Medulla oblongata (tissue), 1 donor: ENCODE measurements around the gene DNAJC10.
A peak's percentile ranks its signal among the peaks of the same experiment; 100 is the strongest.
"Not testable (repeated sequence)": the region's sequence is repeated elsewhere in the genome, so short reads cannot be mapped to it uniquely, and the experiment has no call there.

Source experiments
- DNase-seq: peaks from one replicate; pipeline ENCODE4 v3.0.0-alpha.2; 2015; ENCODE audit errors: extremely low spot score

Gene DNAJC10

DNA sequence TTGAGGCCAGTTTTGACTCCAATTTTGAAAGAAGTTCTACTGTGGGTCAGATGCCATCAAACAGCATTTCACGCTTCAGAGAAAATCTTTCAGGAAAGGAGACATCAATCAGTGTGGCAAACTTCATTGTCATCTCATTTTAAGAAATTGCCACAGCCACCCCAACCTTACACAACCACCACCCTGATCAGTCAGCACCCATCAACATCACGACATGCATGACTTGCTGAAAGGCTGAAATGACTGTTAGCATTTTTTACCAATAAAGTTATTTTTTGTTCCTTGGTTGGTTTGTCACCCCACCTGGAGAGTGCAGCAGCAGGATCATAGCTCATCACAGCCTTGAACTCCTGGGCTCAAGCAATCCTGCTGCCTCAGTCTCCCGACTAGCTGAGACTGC lies 10.4 kb downstream of the DNAJC10 start:
- no peak for DNase-seq

- DNase-seq: no peak
Observed at GRCh38 chr2:182728014-182728413, 12.0 kb downstream of the DNAJC10 start.

- no peak for DNase-seq
Observed at GRCh38 chr2:182729710-182730339, 13.8 kb downstream of the DNAJC10 start.

GRCh38 chr2:182730486-182730885 lies 14.4 kb downstream of the DNAJC10 start:
- no peak for DNase-seq

GRCh38 chr2:182732736-182733135 lies 16.7 kb downstream of the DNAJC10 start:
- DNase-seq: no peak

GRCh38 chr2:182733572-182733971 lies 17.5 kb downstream of the DNAJC10 start:
- DNase-seq: no peak

DNA sequence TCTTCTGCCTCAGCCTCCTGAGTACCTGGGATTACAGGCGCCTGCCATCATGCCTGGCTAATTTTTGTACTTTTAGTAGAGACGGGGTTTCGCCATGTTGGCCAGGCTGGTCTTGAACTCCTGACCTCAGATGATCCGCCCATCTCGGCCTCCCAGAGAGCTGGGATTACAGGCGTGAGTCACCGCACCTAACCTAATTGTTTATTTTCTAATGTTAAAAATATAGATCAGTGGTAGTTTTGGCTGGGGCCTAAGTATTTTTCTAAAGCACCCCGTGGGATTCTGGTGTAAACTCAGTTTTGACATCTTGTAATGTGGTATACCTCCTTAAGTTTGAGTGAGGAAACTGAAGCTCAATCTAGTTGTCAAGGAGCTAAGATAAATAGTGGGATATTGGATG lies 20.8 kb downstream of the DNAJC10 start:
- DNase-seq: not testable (repeated sequence)

GRCh38 chr2:182740701-182741100 lies 24.6 kb downstream of the DNAJC10 start:
- DNase-seq: no peak

- DNase-seq: no peak
Observed at GRCh38 chr2:182741620-182742019, 25.6 kb downstream of the DNAJC10 start.

- DNase-seq: no peak
Observed at GRCh38 chr2:182744490-182744889, 28.4 kb downstream of the DNAJC10 start.

DNA sequence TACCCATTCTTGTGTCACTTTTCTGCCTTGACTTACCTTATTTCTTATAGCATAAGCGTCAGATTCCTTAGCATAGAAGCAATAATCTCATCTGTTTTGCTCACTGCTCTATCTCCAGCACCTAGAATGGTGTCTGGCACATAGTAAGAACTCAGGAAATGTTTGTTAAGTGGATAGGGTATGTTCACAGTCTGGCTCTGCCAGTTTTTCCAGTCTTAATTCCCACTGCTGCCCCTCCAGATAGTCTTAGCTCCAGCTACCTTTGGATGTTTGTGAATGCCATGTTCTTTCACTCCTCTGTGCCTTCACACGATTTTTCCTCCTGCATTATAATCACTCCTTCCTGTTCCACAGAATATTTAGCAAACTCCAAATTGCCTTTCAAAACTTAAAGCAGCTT lies 29.0 kb downstream of the DNAJC10 start:
- DNase-seq: no peak

DNA sequence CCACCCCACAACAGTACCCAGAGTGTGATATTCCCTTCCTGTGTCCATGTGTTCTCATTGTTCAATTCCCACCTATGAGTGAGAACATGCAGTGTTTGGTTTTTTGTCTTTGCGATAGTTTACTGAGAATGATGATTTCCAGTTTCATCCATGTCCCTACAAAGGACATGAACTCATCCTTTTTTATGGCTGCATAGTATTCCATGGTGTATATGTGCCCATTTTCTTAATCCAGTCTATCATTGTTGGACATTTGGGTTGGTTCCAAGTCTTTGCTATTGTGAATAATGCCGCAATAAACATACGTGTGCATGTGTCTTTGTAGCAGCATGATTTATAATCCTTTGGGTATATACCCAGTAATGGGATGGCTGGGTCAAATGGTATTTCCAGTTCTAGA lies 29.8 kb downstream of the DNAJC10 start:
- not testable (repeated sequence) for DNase-seq

GRCh38 chr2:182754231-182754630 lies 38.2 kb downstream of the DNAJC10 start:
- DNase-seq: no peak

- no peak for DNase-seq
Observed at GRCh38 chr2:182758379-182758778, 42.3 kb downstream of the DNAJC10 start.

GRCh38 chr2:182761903-182762302 lies 45.8 kb downstream of the DNAJC10 start:
- peak; percentile 80 for DNase-seq

- peak; percentile 38 for DNase-seq
Observed at GRCh38 chr2:182763311-182763912, 47.4 kb downstream of the DNAJC10 start.

- DNase-seq: no peak
Observed at GRCh38 chr2:182766626-182767025, 50.6 kb downstream of the DNAJC10 start.

DNA sequence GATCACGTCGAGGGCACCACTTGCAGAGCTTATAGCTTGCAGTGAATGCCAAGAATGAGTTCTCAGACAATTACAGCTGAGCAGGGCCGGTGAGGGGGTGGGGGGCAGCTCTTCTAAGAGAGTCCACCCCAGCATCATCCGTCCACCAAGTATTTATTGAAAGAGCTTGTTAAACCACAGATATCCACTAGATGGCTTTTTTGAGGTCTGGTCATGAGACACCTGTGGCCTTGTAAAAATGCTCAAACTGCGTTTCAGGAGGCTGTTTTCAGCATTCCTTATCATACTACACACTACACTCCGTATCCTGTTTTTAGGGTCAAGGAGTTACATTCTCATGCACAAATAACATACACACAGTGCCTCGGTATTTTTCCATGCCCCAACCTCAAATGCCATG lies 51.5 kb downstream of the DNAJC10 start:
- peak; percentile 16 for DNase-seq

DNA sequence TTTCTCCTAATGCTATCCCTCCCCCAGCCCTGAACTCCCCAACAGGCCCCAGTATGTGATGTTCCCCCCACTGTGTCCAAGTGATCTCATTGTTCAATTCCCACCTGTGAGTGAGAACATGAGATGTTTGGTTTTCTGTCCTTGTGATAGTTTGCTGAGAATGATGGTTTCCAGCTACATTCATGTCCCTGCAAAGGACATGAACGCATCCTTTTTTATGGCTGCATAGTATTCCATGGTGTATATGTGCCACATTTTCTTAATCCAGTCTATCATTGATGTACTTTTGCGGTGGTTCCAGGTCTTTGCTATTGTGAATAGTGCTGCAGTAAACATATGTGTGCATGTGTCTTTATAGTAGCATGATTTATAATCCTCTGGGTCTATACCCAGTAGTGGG lies 52.9 kb downstream of the DNAJC10 start:
- not testable (repeated sequence) for DNase-seq

DNA sequence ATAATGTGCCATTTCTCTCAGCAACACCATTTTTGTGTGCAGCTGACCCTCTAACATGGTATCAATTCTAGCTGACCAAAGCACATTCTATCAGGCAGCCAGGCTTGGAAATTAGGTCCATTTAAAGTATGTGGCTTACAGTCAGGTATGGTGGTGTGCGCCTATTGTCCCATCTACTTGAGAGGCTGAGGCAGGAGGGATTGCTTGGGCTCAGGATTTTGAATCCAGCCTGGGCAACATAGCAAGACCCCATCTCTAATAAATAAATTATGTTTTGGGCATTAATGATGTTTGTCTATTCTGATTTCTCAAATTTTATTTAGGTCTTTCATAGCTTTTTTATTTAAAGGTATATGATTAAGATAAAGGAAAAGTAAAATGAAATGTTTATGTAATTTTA lies 63.3 kb downstream of the DNAJC10 start:
- no peak for DNase-seq

DNA sequence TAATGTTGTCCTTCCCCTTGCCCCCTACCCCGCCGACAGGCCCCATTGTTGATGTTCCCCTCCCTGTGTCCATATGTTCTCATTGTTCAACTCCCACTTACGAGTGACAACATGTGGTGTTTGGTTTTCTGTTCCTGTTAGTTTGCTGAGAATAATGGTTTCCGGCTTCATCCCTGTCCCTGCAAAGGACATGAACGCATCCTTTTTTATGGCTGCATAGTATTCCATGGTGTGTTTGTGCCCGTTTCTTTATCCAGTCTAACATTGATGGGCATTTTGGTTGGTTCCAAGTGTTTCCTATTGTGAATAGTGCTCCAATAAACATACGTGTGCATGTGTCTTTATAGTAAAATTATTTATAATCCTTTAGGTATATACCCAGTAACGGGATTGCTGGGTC lies 65.0 kb downstream of the DNAJC10 start:
- DNase-seq: not testable (repeated sequence)

DNA sequence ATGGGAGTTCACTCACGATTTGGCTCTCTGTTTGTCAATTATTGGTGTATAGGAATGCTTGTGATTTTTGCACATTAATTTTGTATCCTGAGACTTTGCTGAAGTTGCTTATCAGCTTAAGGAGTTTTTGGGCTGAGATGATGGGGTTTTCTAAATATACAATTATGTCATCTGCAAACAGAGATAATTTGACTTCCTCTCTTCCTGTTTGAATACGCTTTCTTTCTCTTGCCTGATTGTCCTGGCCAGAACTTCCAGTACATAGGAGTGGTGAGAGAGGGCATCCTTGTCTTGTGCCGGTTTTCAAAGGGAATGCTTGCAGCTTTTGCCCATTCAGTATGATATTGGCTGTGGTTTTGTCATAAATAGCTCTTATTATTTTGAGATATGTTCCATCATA lies 66.6 kb downstream of the DNAJC10 start:
- not testable (repeated sequence) for DNase-seq

- no peak for DNase-seq
Observed at GRCh38 chr2:182784058-182784706, 68.1 kb downstream of the DNAJC10 start.
